Mesothelial cell of epicardium (in vitro differentiated cells): ENCODE data around the gene OPRM1. TPM values are rescaled to one million over a fixed set of nuclear protein-coding genes. Genes with fewer than 3 reads are reported as not detected.

Source experiments
- DNase-seq, 2 experiments: peaks; one replicate each; pipeline ENCODE4 v3.0.0; 2021; ENCODE audit warnings: low spot score in 2 of 2; ENCODE audit not compliant: unreplicated experiment in 2 of 2
- H3K27ac Mint-ChIP-seq: 2 replicates; pipeline ENCODE4 v1.8.0; 2021; ENCODE audit warnings: mixed read lengths
- H3K27me3 Mint-ChIP-seq: 2 replicates; pipeline ENCODE4 v1.8.0; 2021; ENCODE audit warnings: low read depth, mixed read lengths
- H3K36me3 Mint-ChIP-seq: 2 replicates; pipeline ENCODE4 v1.8.0; 2021; ENCODE audit warnings: mixed read lengths
- H3K4me1 Mint-ChIP-seq: 2 replicates; pipeline ENCODE4 v1.8.0; 2021; ENCODE audit warnings: mixed read lengths
- H3K4me3 Mint-ChIP-seq: 2 replicates; pipeline ENCODE4 v1.8.0; 2021; ENCODE audit warnings: mild to moderate bottlenecking, moderate library complexity, mixed read lengths
- H3K9me3 Mint-ChIP-seq: 2 replicates; pipeline ENCODE4 v1.8.0; 2021; ENCODE audit warnings: mixed read lengths
- CTCF ChIP-seq: fragments of 200-600 bp; sonication (generic); IDR thresholded peaks from one replicate; pipeline ENCODE4 v1.5.0; 2021; ENCODE audit warnings: antibody characterized with exemption; ENCODE audit not compliant: unreplicated experiment
- total RNA-seq: library from RNA; stranded (reverse); gene quantifications from 3 replicates; pipeline ENCODE4 v1.2.1, GENCODE V29; 2021

OPRM1 gene
- total RNA-seq, 1 donor from 2014 or later: not detected

GRCh38 chr6:154229786-154230185, 190.7 kb downstream of the OPRM1 start:
- H3K9me3 Mint-ChIP-seq: no peaks in the 10 kb centered on the region
- H3K36me3 Mint-ChIP-seq: no peaks in the 10 kb centered on the region
- no peaks in the 10 kb centered on the region for H3K27me3 Mint-ChIP-seq
- no peak for TF ChIP-seq CTCF
- H3K4me3 Mint-ChIP-seq: no peak overlapping the region
- DNase-seq: no peak
- H3K27ac Mint-ChIP-seq: no peak overlapping the region
- H3K4me1 Mint-ChIP-seq: no peaks in the 10 kb centered on the region

GRCh38 chr6:154230393-154230792, 191.4 kb downstream of the OPRM1 start:
- no peak overlapping the region for H3K27ac Mint-ChIP-seq
- H3K36me3 Mint-ChIP-seq: no peaks in the 10 kb centered on the region
- DNase-seq: no peak
- H3K4me3 Mint-ChIP-seq: no peak overlapping the region
- H3K9me3 Mint-ChIP-seq: no peaks in the 10 kb centered on the region
- H3K27me3 Mint-ChIP-seq: no peaks in the 10 kb centered on the region
- H3K4me1 Mint-ChIP-seq: no peaks in the 10 kb centered on the region
- TF ChIP-seq CTCF: no peak

- no peaks in the 10 kb centered on the region for H3K36me3 Mint-ChIP-seq
- TF ChIP-seq CTCF: no peak
- no peaks in the 10 kb centered on the region for H3K27me3 Mint-ChIP-seq
- no peak for DNase-seq
- H3K4me3 Mint-ChIP-seq: no peak overlapping the region
- no peaks in the 10 kb centered on the region for H3K4me1 Mint-ChIP-seq
- no peak overlapping the region for H3K27ac Mint-ChIP-seq
- H3K9me3 Mint-ChIP-seq: no peaks in the 10 kb centered on the region
These were observed 192.0 kb downstream of the OPRM1 start for GRCh38 chr6:154230910-154231595.

GRCh38 chr6:154232013-154232910, 193.2 kb downstream of the OPRM1 start:
- no peaks in the 10 kb centered on the region for H3K9me3 Mint-ChIP-seq
- no peaks in the 10 kb centered on the region for H3K27me3 Mint-ChIP-seq
- no peaks in the 10 kb centered on the region for H3K36me3 Mint-ChIP-seq
- DNase-seq: no peak
- no peaks in the 10 kb centered on the region for H3K4me1 Mint-ChIP-seq
- no peak overlapping the region for H3K27ac Mint-ChIP-seq
- TF ChIP-seq CTCF: no peak
- H3K4me3 Mint-ChIP-seq: no peak overlapping the region

GRCh38 chr6:154233383-154233782, 194.3 kb downstream of the OPRM1 start:
- H3K27me3 Mint-ChIP-seq: no peaks in the 10 kb centered on the region
- H3K4me1 Mint-ChIP-seq: no peaks in the 10 kb centered on the region
- H3K27ac Mint-ChIP-seq: no peak overlapping the region
- no peaks in the 10 kb centered on the region for H3K36me3 Mint-ChIP-seq
- DNase-seq: no peak
- H3K4me3 Mint-ChIP-seq: no peak overlapping the region
- no peak for TF ChIP-seq CTCF
- no peaks in the 10 kb centered on the region for H3K9me3 Mint-ChIP-seq
